ENCODE results near the gene NCK1. TPM values are rescaled to one million over a fixed set of nuclear protein-coding genes. Genes with fewer than 3 reads are reported as not detected.
"Not testable (repeated sequence)": the region's sequence is repeated elsewhere in the genome, so short reads cannot be mapped to it uniquely, and the experiment has no call there.

Gene NCK1
- total RNA-seq, 1 donor from 2014 or later, result 54.0 TPM

DNA sequence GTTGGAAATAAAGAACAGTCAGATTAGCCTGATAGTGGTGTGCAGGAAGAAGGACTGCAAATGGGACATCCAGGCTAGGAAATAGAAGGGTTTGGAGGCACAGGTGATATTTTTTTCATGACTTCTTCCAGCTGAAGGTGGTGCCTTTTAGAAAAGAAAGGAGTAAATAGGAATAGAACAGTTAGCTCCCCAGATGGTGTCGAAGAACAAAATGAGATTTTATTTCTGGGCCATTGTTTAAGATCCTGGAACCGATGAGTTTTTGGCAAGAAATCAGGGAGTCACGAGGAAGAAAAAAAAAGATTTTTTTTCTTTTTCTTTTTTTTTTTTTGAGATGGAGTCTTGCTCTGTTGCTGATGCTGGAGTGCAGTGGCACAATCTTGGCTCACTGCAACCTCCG lies 9.8 kb upstream of the NCK1 start:
- no peaks in the 10 kb centered on the region for H3K27me3 ChIP-seq

DNA sequence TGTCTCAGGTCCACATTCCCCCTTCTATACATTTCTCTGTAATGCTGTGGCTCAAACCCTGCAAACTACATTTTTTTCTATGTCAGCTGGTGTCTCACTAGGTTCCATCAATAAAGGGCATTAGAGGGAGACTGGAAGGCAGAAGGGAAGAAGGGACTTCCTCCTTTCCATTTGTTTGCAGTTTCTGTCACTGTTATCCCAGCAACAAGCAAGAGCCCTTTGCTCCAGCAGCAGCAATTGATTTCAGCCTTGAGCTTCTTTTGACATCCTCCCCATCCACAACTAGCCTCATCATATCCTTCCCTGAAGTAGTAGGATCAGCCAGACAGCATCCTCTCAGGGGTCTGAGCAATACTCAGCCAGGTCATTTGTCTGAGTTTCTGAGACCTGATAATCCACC lies 5.3 kb upstream of the NCK1 start:
- Histone ChIP-seq H3K27me3 (no peaks in the 10 kb centered on the region), H3K9me3 (no peaks in the 10 kb centered on the region), H3K4me3 (no peak overlapping the region), H3K27ac (no peak overlapping the region), H3K36me3 (no peaks in the 10 kb centered on the region), H3K4me1 (peaks cover 16% of the 10 kb centered on the region)
- no peak for DNase-seq
- intact Hi-C loops (cut with DNase I), result no loop called here
- no peak for TF ChIP-seq CTCF (IDR thresholded peaks at IDR 0.05)
- ATAC-seq, result peak; percentile 66

More for the DNA sequence above, 9.8 kb upstream of the NCK1 start:
- DNase-seq, result no peak
- no peak for ATAC-seq
- no peak for TF ChIP-seq CTCF (IDR thresholded peaks at IDR 0.05)
- Histone ChIP-seq H3K9me3 (no peaks in the 10 kb centered on the region), H3K36me3 (no peaks in the 10 kb centered on the region), H3K4me3 (no peak overlapping the region), H3K27ac (no peak overlapping the region), H3K4me1 (no peaks in the 10 kb centered on the region)
- intact Hi-C loops (cut with DNase I), result no loop called here

- no peak overlapping the region for H3K27ac ChIP-seq
- ATAC-seq, result no peak
- no peak overlapping the region for H3K4me3 ChIP-seq
- H3K4me1 ChIP-seq, result peaks cover 19% of the 10 kb centered on the region
- H3K9me3 ChIP-seq, result no peaks in the 10 kb centered on the region
- DNase-seq, result no peak
- TF ChIP-seq CTCF (IDR thresholded peaks at IDR 0.05), result no peak
- H3K36me3 ChIP-seq, result no peaks in the 10 kb centered on the region
- no peaks in the 10 kb centered on the region for H3K27me3 ChIP-seq
- intact Hi-C loops (cut with DNase I), result no loop called here
Observed at GRCh38 chr3:136858381-136858780, 3.6 kb upstream of the NCK1 start.

- Histone ChIP-seq H3K4me3 (peak overlapping the region; percentile 98), H3K9me3 (no peaks in the 10 kb centered on the region), H3K27me3 (no peaks in the 10 kb centered on the region), H3K36me3 (no peaks in the 10 kb centered on the region), H3K27ac (peak overlapping the region; percentile 96), H3K4me1 (peaks cover 30% of the 10 kb centered on the region)
- intact Hi-C loops (cut with DNase I), result no loop called here
- no peak for TF ChIP-seq CTCF (IDR thresholded peaks at IDR 0.05)
- no peak for DNase-seq
- ATAC-seq, result no peak
Observed at GRCh38 chr3:136860541-136860940, 1.5 kb upstream of the NCK1 start.

- peak overlapping the region; percentile 98 for H3K4me3 ChIP-seq
- H3K4me1 ChIP-seq, result peaks cover 35% of the 10 kb centered on the region
- no peaks in the 10 kb centered on the region for H3K27me3 ChIP-seq
- peak overlapping the region; percentile 96 for H3K27ac ChIP-seq
- H3K9me3 ChIP-seq, result no peaks in the 10 kb centered on the region
- DNase-seq, result peak; percentile 86
- H3K36me3 ChIP-seq, result no peaks in the 10 kb centered on the region
- ATAC-seq, result peak; percentile 51
- intact Hi-C loops (cut with DNase I), result no loop called here
- TF ChIP-seq CTCF (IDR thresholded peaks at IDR 0.05), result no peak
Observed at GRCh38 chr3:136862617-136863322, 762 bp downstream of the NCK1 start.

DNA sequence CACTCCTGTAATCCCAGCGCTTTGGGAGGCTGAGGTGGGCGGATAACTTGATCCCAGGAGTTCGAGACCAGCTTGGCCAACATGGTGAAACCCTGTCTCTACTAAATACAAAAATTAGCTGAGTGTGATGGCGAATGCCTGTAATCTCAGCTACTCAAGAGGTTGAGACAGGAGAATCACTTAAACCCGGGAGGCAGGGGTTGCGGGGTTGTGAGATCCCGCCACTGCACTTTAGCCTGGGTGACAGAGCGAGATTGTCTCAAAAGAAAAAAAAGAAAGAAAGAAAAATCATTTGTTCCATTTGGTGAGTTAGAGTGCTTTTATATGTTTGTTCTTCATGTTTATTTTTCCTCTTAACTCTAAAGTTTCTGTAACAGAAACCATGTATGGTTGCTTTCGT lies 7.3 kb downstream of the NCK1 start:
- H3K27ac ChIP-seq, result no peak overlapping the region
- H3K4me3 ChIP-seq, result no peak overlapping the region
- no peak for ATAC-seq
- H3K36me3 ChIP-seq, result peaks cover 11% of the 10 kb centered on the region
- peaks cover 15% of the 10 kb centered on the region for H3K4me1 ChIP-seq
- no peaks in the 10 kb centered on the region for H3K27me3 ChIP-seq
- no peak for TF ChIP-seq CTCF (IDR thresholded peaks at IDR 0.05)
- DNase-seq, result no peak
- intact Hi-C loops (cut with DNase I), result no loop called here
- H3K9me3 ChIP-seq, result no peaks in the 10 kb centered on the region

GRCh38 chr3:136872258-136872657 lies 10.2 kb downstream of the NCK1 start:
- H3K4me1 ChIP-seq; DNase-seq; intact Hi-C loops (cut with DNase I); ATAC-seq; H3K9me3 ChIP-seq; H3K27me3 ChIP-seq; H3K4me3 ChIP-seq; H3K27ac ChIP-seq: not testable (repeated sequence)
- H3K36me3 ChIP-seq, result peaks cover 11% of the 10 kb centered on the region

DNA sequence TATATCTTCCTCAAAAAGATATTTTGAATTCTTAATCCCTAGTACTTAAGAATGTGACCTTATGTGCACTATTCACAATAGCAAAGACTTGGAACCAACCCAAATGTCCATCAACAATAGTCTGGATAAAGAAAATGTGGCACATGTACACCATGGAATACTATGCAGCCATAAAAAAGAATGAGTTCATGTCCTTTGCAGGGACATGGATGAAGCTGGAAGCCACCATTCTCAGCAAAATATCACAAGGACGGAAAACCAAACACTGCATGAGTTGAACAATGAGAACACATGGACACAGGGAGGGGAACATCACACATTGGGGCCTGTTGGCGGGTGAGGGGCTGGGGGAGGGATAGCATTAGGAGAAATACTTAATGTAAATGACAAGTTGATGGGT lies 17.5 kb downstream of the NCK1 start:
- H3K36me3 ChIP-seq; H3K4me3 ChIP-seq; H3K9me3 ChIP-seq; intact Hi-C loops (cut with DNase I); H3K27me3 ChIP-seq; DNase-seq; H3K27ac ChIP-seq; H3K4me1 ChIP-seq; ATAC-seq: not testable (repeated sequence)
